ENCODE data around the gene RFWD3.

The RFWD3 gene

GRCh38 chr16:74626741-74627416 is 39.8 kb downstream of the RFWD3 start:
- WGBS (ENCODE audit: extremely low coverage, insufficient coverage, insufficient read length): no CpG with 5 or more reads among the region's 1 CpG
- no peaks in the 10 kb centered on the region for H3K79me1 ChIP-seq (ENCODE audit: low read length)
- H3K23ac ChIP-seq (ENCODE audit: low read length): no peak overlapping the region
- peaks cover 43 to 74% of the 10 kb centered on the region in 2 experiments for H3K36me3 ChIP-seq (ENCODE audit: control insufficient read depth in 1 of 2, insufficient read depth in 2 of 2, low read length in 2 of 2)
- no peak overlapping the region for H2BK120ac ChIP-seq (ENCODE audit: insufficient read depth, low read length, poor library complexity)
- H4K8ac ChIP-seq (ENCODE audit: low read depth, low read length): no peak overlapping the region
- H3K79me2 ChIP-seq (ENCODE audit: control insufficient read depth, insufficient read depth, low read length, poor library complexity): no peaks in the 10 kb centered on the region
- no peak overlapping the region for H3K4me2 ChIP-seq (ENCODE audit: low read length)
- H3K4ac ChIP-seq (ENCODE audit: low read depth, low read length): no peak overlapping the region
- no peak for DNase-seq
- no peak overlapping the region for H3K9ac ChIP-seq (ENCODE audit: low read length)
- no peaks in the 10 kb centered on the region for H3K9me3 ChIP-seq (ENCODE audit: insufficient read depth, low read depth, low read length)
- H2BK12ac ChIP-seq (ENCODE audit: low read length): no peak overlapping the region
- no peaks in the 10 kb centered on the region for H3K27me3 ChIP-seq (ENCODE audit: insufficient read depth, low read length)
- no peak overlapping the region for H2AK5ac ChIP-seq (ENCODE audit: low read length)
- H2AFZ ChIP-seq (ENCODE audit: insufficient read depth, low read length, poor library complexity): no peak overlapping the region
- no peak overlapping the region for H3K14ac ChIP-seq (ENCODE audit: low read length)
- H4K12ac ChIP-seq (ENCODE audit: low read depth, low read length): no peak overlapping the region
- no peak overlapping the region for H4K91ac ChIP-seq (ENCODE audit: low read depth, low read length)
- no peak overlapping the region for H2BK5ac ChIP-seq (ENCODE audit: low read depth, low read length, poor library complexity)
- H3K27ac ChIP-seq (ENCODE audit: low read depth, low read length): no peak overlapping the region
- H3K18ac ChIP-seq (ENCODE audit: low read length): no peak overlapping the region
- no peaks in the 10 kb centered on the region for H3K4me1 ChIP-seq (ENCODE audit: control insufficient read depth in 1 of 2, insufficient read depth in 2 of 2, low read length in 2 of 2)
- H3K4me3 ChIP-seq (ENCODE audit: low read depth, low read length): no peak overlapping the region

DNA sequence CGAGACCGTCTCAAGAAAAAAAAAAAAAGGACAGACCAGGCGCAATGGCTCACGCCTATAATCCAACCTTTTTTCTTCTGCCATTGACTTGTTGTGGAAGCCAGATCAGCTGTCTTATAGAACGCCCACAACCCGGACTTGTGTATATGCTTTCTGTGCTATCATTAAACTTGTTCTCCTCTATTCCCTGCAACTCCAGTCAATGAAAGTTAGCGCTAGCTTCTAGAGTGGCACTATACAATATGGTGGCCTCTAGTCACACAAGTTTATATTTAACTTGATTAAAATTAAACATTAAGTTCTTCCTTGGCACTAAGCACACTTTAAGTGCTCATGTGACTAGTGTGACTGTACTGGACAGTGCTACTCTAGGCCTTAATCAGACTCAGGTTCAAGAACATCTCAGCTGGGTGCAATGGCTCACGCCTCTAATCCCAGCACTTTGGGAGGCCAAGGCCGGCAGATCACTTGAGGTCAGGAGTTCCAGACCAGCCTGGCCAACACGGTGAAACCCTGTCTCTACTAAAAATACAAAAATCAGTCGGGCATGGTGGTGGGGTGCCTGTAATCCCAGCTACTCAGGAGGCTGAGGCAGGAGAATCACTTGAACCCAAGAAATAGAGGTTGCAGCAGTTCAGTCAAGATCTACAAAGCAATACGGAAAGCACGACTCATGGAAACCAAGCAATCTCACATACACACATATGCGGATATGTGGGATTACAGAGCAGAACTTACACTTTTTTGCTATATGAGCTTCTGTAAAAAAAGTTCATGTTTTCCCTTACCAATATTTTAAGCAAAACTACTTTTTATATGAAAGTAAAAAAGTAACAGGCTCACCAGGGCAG is 41.0 kb downstream of the RFWD3 start:
- no peak overlapping the region for H3K18ac ChIP-seq (ENCODE audit: low read length)
- H2BK5ac ChIP-seq (ENCODE audit: low read depth, low read length, poor library complexity): no peak overlapping the region
- H3K14ac ChIP-seq (ENCODE audit: low read length): no peak overlapping the region
- H2AK5ac ChIP-seq (ENCODE audit: low read length): no peak overlapping the region
- H3K9me3 ChIP-seq (ENCODE audit: insufficient read depth, low read depth, low read length): no peaks in the 10 kb centered on the region
- no peak overlapping the region for H4K12ac ChIP-seq (ENCODE audit: low read depth, low read length)
- no peak for DNase-seq
- H3K4me2 ChIP-seq (ENCODE audit: low read length): no peak overlapping the region
- no CpG with 5 or more reads among the region's 14 CpGs for WGBS (ENCODE audit: extremely low coverage, insufficient coverage, insufficient read length)
- H3K27ac ChIP-seq (ENCODE audit: low read depth, low read length): no peak overlapping the region
- peaks cover 38 to 68% of the 10 kb centered on the region in 2 experiments for H3K36me3 ChIP-seq (ENCODE audit: control insufficient read depth in 1 of 2, insufficient read depth in 2 of 2, low read length in 2 of 2)
- no peak overlapping the region for H3K4ac ChIP-seq (ENCODE audit: low read depth, low read length)
- H3K4me3 ChIP-seq (ENCODE audit: low read depth, low read length): no peak overlapping the region
- no peaks in the 10 kb centered on the region for H3K27me3 ChIP-seq (ENCODE audit: insufficient read depth, low read length)
- H3K79me1 ChIP-seq (ENCODE audit: low read length): no peaks in the 10 kb centered on the region
- H2BK120ac ChIP-seq (ENCODE audit: insufficient read depth, low read length, poor library complexity): no peak overlapping the region
- no peak overlapping the region for H3K23ac ChIP-seq (ENCODE audit: low read length)
- H3K79me2 ChIP-seq (ENCODE audit: control insufficient read depth, insufficient read depth, low read length, poor library complexity): no peaks in the 10 kb centered on the region
- no peaks in the 10 kb centered on the region for H3K4me1 ChIP-seq (ENCODE audit: control insufficient read depth in 1 of 2, insufficient read depth in 2 of 2, low read length in 2 of 2)
- no peak overlapping the region for H2BK12ac ChIP-seq (ENCODE audit: low read length)
- H2AFZ ChIP-seq (ENCODE audit: insufficient read depth, low read length, poor library complexity): no peak overlapping the region
- H3K9ac ChIP-seq (ENCODE audit: low read length): no peak overlapping the region
- no peak overlapping the region for H4K91ac ChIP-seq (ENCODE audit: low read depth, low read length)
- no peak overlapping the region for H4K8ac ChIP-seq (ENCODE audit: low read depth, low read length)

DNA sequence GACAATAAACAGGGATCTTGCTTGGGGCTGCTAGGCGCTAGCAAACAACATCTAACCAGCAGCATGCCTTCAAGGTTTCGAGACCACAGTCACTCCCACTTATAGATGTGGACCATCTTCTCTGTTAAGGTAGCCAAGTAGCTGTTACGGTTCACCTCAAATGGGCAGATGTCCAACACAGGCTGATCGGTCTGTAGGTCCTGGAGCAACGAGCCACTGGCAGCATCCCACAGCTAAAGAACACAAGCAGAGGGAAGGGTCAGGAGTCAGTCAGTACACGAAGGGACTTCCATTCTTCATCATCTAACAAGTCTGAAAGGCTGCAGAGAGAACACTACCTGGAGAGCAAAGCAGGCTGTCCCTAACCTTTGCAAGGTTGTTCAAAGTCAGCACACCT is 42.8 kb downstream of the RFWD3 start:
- Histone ChIP-seq H3K4me3 (ENCODE audit: low read depth, low read length) (no peak overlapping the region), H4K91ac (ENCODE audit: low read depth, low read length) (no peak overlapping the region), H2BK12ac (ENCODE audit: low read length) (no peak overlapping the region), H3K27ac (ENCODE audit: low read depth, low read length) (no peak overlapping the region), H3K23ac (ENCODE audit: low read length) (no peak overlapping the region), H3K14ac (ENCODE audit: low read length) (no peak overlapping the region), H3K9ac (ENCODE audit: low read length) (no peak overlapping the region), H2BK120ac (ENCODE audit: insufficient read depth, low read length, poor library complexity) (no peak overlapping the region), H2BK5ac (ENCODE audit: low read depth, low read length, poor library complexity) (no peak overlapping the region), H3K9me3 (ENCODE audit: insufficient read depth, low read depth, low read length) (no peaks in the 10 kb centered on the region), H3K27me3 (ENCODE audit: insufficient read depth, low read length) (no peaks in the 10 kb centered on the region), H3K4ac (ENCODE audit: low read depth, low read length) (no peak overlapping the region), H3K4me1 (ENCODE audit: control insufficient read depth in 1 of 2, insufficient read depth in 2 of 2, low read length in 2 of 2) (no peaks in the 10 kb centered on the region), H3K4me2 (ENCODE audit: low read length) (no peak overlapping the region), H4K8ac (ENCODE audit: low read depth, low read length) (no peak overlapping the region), H3K36me3 (ENCODE audit: control insufficient read depth in 1 of 2, insufficient read depth in 2 of 2, low read length in 2 of 2) (peaks cover 28 to 60% of the 10 kb centered on the region in 2 experiments), H2AK5ac (ENCODE audit: low read length) (no peak overlapping the region), H3K18ac (ENCODE audit: low read length) (no peak overlapping the region), H3K79me1 (ENCODE audit: low read length) (no peaks in the 10 kb centered on the region), H3K79me2 (ENCODE audit: control insufficient read depth, insufficient read depth, low read length, poor library complexity) (no peaks in the 10 kb centered on the region), H4K12ac (ENCODE audit: low read depth, low read length) (no peak overlapping the region), H2AFZ (ENCODE audit: insufficient read depth, low read length, poor library complexity) (no peak overlapping the region)
- DNase-seq: no peak
- no CpG with 5 or more reads among the region's 6 CpGs for WGBS (ENCODE audit: extremely low coverage, insufficient coverage, insufficient read length)

DNA sequence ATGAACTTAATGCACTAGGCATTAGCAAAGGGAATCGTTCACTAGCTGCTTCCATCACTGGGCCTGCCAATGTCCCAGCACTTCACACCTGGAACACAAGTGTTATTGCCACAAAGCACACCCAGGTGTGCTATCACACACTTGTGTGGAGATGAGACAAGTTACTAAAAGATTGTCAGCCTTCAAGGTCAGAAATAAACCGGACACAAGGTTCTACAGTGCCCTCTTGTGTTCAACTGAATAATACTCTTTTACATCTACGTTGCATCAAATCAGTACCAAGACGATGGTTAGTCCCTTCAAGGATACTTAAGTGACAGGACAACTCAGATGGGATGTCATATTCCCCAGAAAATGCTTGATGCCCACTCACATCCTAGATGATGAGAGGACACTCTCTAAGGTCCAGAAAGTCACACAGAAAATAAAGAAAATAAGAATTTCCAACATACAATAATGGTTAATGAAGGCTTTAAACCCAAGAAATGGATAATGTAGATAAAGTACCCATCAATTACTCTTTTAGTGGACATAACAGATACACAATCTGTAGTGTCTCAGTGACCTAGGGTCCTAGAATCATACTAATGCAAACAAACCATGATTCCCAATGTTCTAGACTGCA is 43.4 kb downstream of the RFWD3 start:
- Histone ChIP-seq H3K27ac (ENCODE audit: low read depth, low read length) (no peak overlapping the region), H2BK12ac (ENCODE audit: low read length) (no peak overlapping the region), H4K91ac (ENCODE audit: low read depth, low read length) (no peak overlapping the region), H3K18ac (ENCODE audit: low read length) (no peak overlapping the region), H2AFZ (ENCODE audit: insufficient read depth, low read length, poor library complexity) (no peak overlapping the region), H3K23ac (ENCODE audit: low read length) (no peak overlapping the region), H2BK5ac (ENCODE audit: low read depth, low read length, poor library complexity) (no peak overlapping the region), H2AK5ac (ENCODE audit: low read length) (no peak overlapping the region), H3K9ac (ENCODE audit: low read length) (no peak overlapping the region), H3K4me1 (ENCODE audit: control insufficient read depth in 1 of 2, insufficient read depth in 2 of 2, low read length in 2 of 2) (no peaks in the 10 kb centered on the region), H3K4ac (ENCODE audit: low read depth, low read length) (no peak overlapping the region), H4K12ac (ENCODE audit: low read depth, low read length) (no peak overlapping the region), H3K9me3 (ENCODE audit: insufficient read depth, low read depth, low read length) (no peaks in the 10 kb centered on the region), H2BK120ac (ENCODE audit: insufficient read depth, low read length, poor library complexity) (no peak overlapping the region), H4K8ac (ENCODE audit: low read depth, low read length) (no peak overlapping the region), H3K79me2 (ENCODE audit: control insufficient read depth, insufficient read depth, low read length, poor library complexity) (no peaks in the 10 kb centered on the region), H3K4me3 (ENCODE audit: low read depth, low read length) (no peak overlapping the region), H3K4me2 (ENCODE audit: low read length) (no peak overlapping the region), H3K14ac (ENCODE audit: low read length) (no peak overlapping the region), H3K79me1 (ENCODE audit: low read length) (no peaks in the 10 kb centered on the region), H3K27me3 (ENCODE audit: insufficient read depth, low read length) (no peaks in the 10 kb centered on the region), H3K36me3 (ENCODE audit: control insufficient read depth in 1 of 2, insufficient read depth in 2 of 2, low read length in 2 of 2) (peaks cover 26 to 57% of the 10 kb centered on the region in 2 experiments)
- DNase-seq: peak; percentile 13 to 86
- WGBS (ENCODE audit: extremely low coverage, insufficient coverage, insufficient read length): no CpG with 5 or more reads among the region's 4 CpGs

Measured in trophoblast cell (in vitro differentiated cells and primary cell).